Uterus (tissue), 2 donors: ENCODE measurements around the gene NELL1.

ENCODE experiments used
- POLR2A ChIP-seq, 2 donors: fragments of 450-650 bp; IDR thresholded peaks; one replicate each; pipeline ENCODE4 v1.6.1; 2016; ENCODE audit warnings: antibody characterized with exemption in 2 of 2, mild to moderate bottlenecking in 1 of 2, moderate library complexity in 1 of 2
- TF ChIP-seq, protein P1 (sequence below), 4 experiments: fragments of 200-600 bp in 2 of 4; fragments of 450-650 bp in 2 of 4; sonication (generic) in 2 of 4; IDR thresholded peaks; one replicate each; pipeline ENCODE4 v1.5.1; 2016 to 2019; ENCODE audit warnings: antibody characterized with exemption in 4 of 4, mild to moderate bottlenecking in 2 of 4, moderate library complexity in 1 of 4

DNA sequence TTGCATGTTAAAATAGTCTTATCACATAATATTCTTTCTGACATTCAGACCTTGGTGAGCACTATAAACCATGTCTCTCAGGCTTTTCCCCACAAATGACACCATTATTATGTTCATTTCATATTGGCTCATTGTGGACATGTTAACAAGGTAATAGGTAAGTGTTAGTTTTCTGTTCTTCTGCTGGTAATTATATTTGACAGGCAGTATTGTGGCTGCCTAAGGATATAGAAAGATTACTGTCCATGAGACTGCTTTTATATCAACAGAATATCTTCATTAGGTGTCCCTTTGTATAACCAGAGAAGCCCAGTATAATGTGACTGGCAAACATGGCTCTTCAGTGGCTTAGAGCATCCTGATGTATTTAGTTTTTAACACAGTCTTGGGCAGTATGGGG lies 590.7 kb downstream of the NELL1 start:
- TF ChIP-seq, protein P1, sequence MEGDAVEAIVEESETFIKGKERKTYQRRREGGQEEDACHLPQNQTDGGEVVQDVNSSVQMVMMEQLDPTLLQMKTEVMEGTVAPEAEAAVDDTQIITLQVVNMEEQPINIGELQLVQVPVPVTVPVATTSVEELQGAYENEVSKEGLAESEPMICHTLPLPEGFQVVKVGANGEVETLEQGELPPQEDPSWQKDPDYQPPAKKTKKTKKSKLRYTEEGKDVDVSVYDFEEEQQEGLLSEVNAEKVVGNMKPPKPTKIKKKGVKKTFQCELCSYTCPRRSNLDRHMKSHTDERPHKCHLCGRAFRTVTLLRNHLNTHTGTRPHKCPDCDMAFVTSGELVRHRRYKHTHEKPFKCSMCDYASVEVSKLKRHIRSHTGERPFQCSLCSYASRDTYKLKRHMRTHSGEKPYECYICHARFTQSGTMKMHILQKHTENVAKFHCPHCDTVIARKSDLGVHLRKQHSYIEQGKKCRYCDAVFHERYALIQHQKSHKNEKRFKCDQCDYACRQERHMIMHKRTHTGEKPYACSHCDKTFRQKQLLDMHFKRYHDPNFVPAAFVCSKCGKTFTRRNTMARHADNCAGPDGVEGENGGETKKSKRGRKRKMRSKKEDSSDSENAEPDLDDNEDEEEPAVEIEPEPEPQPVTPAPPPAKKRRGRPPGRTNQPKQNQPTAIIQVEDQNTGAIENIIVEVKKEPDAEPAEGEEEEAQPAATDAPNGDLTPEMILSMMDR (IDR thresholded peaks at IDR 0.05), result no peak
- TF ChIP-seq POLR2A (IDR thresholded peaks at IDR 0.05), result no peak
